ENCODE data around the gene MEIS1.

MEIS1 gene

DNA sequence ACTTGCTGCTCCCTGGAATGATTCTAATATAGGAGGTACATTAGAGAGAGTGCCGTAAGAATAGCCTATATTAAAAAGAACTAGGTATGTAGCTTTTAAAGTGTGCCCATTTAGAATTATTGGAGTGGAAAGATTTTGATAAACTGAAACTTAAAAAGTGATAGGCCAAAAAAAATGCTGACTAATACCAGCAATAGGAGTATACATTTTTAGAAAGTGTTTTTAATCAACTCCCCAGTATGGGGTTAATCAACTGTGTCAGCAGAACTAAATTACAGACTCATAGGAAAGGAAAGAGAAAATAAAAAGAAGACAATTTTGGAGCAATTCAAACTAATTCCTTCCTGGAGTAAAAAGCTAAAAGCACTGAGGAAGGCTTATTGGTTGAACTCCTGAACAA lies 13.3 kb upstream of the MEIS1 start (continued):
- TF ChIP-seq, protein P1, sequence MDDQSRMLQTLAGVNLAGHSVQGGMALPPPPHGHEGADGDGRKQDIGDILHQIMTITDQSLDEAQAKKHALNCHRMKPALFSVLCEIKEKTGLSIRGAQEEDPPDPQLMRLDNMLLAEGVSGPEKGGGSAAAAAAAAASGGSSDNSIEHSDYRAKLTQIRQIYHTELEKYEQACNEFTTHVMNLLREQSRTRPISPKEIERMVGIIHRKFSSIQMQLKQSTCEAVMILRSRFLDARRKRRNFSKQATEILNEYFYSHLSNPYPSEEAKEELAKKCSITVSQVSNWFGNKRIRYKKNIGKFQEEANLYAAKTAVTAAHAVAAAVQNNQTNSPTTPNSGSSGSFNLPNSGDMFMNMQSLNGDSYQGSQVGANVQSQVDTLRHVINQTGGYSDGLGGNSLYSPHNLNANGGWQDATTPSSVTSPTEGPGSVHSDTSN (CRISPR knock-in tag; IDR thresholded peaks at IDR 0.05), result no peak
- TF ChIP-seq ZNF514 (tag by site-specific recombination; IDR thresholded peaks at IDR 0.05), result no peak
- TF ChIP-seq ZNF426 (tag by site-specific recombination; IDR thresholded peaks at IDR 0.05), result no peak
- no peak for TF ChIP-seq ZNF837 (tag by site-specific recombination; IDR thresholded peaks at IDR 0.05)

DNA sequence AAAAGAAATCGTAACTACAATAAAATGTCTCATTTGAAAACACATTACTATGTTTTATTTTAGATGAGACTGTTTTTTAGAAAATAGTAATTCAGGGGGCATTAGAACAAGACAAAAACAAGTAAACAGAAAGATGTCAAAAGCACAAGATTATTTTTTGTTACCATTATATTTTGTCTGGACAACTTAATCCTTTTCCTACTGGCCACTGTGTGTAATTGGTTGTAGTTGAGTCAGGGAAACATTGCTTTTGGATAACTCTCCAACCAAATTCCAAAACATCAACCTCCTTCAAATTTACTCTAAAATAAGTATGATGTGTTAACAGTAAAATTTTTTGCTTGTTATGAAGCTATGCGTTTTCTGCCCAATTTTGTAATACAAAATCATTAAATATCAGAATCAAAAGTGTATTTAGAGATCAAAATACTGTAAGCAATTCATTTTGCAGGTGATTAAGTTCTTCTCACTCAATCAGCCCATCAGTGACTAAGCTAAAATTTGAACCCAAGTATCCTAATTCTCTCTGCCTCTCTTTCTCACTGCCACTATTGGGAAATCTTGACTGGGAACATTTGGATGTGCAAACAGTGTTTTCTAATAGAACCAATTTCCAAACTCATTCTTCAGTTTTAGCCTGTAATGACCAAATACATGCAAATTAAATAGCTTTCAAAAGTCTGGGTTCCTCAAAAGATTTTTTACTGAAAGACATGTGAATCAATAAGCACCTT lies 11.4 kb upstream of the MEIS1 start:
- POLR2A ChIA-PET, result no interaction called here
- TF ChIP-seq ZNF248 (tag by site-specific recombination; IDR thresholded peaks at IDR 0.05), result no peak
- TF ChIP-seq, protein P2, sequence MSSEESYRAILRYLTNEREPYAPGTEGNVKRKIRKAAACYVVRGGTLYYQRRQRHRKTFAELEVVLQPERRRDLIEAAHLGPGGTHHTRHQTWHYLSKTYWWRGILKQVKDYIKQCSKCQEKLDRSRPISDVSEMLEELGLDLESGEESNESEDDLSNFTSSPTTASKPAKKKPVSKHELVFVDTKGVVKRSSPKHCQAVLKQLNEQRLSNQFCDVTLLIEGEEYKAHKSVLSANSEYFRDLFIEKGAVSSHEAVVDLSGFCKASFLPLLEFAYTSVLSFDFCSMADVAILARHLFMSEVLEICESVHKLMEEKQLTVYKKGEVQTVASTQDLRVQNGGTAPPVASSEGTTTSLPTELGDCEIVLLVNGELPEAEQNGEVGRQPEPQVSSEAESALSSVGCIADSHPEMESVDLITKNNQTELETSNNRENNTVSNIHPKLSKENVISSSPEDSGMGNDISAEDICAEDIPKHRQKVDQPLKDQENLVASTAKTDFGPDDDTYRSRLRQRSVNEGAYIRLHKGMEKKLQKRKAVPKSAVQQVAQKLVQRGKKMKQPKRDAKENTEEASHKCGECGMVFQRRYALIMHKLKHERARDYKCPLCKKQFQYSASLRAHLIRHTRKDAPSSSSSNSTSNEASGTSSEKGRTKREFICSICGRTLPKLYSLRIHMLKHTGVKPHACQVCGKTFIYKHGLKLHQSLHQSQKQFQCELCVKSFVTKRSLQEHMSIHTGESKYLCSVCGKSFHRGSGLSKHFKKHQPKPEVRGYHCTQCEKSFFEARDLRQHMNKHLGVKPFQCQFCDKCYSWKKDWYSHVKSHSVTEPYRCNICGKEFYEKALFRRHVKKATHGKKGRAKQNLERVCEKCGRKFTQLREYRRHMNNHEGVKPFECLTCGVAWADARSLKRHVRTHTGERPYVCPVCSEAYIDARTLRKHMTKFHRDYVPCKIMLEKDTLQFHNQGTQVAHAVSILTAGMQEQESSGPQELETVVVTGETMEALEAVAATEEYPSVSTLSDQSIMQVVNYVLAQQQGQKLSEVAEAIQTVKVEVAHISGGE (tag by site-specific recombination; conservative IDR thresholded peaks at IDR 0.05; ENCODE audit: low read depth), result no peak
- TF ChIP-seq ZNF677 (tag by site-specific recombination; IDR thresholded peaks at IDR 0.05), result no peak
- Histone ChIP-seq H3K4me1 (ENCODE audit: control insufficient read depth, insufficient read depth, low read length) (no peaks in the 10 kb centered on the region), H3K36me3 (ENCODE audit: control insufficient read depth in 2 of 2, insufficient read depth in 1 of 2, low read length in 2 of 2) (no peaks in the 10 kb centered on the region), H3K27ac (ENCODE audit: extremely low read depth, low read depth, low read length) (no peak overlapping the region), H3K9me3 (ENCODE audit: control insufficient read depth, insufficient read depth, low read depth, low read length) (no peaks in the 10 kb centered on the region), H3K4me3 (ENCODE audit: low read depth, low read length) (no peak overlapping the region)
- CTCF ChIA-PET, result no interaction called here

DNA sequence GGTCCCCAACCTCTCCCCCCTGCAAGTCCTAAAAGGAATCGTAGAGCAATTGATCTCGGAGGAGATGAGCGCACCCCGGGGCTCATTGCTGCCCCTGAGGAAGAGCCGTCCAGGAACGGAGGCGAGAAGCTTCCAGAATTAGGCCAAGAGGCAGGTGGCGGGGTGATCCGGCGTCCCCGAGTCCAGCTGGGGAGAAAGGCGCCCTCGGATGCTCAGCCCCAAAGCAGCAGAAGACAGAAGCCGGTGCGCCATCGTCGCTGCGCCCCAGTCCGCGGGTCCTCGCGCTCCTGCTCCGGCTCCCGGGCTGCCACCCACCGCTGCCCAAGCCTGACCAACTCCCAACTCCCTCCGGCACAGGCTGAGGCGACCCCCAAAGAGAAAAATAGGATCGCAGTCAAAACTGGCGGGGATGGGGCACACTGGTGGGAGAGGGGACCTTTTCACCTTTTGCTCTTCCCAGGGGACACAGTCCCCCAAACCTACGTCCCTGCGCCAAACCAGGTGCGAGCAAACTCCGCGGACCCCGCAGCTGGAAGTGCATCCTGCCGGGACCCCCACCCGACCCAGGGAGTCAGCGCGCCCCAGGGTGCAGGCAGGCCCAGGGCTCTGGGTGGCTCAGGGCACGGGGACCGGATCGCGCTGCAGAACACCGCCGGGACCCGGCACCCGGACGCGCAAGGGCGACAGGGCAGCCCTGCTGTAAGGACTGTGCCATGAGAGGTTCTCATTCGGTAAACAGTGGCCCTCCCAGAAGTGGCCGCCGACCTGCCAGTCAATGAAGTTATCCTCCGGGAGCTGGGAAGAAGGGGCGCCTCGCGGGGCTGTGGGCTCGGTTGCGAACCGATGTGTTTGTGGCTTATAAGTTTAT lies 8.4 kb upstream of the MEIS1 start:
- TF ChIP-seq, protein P3, sequence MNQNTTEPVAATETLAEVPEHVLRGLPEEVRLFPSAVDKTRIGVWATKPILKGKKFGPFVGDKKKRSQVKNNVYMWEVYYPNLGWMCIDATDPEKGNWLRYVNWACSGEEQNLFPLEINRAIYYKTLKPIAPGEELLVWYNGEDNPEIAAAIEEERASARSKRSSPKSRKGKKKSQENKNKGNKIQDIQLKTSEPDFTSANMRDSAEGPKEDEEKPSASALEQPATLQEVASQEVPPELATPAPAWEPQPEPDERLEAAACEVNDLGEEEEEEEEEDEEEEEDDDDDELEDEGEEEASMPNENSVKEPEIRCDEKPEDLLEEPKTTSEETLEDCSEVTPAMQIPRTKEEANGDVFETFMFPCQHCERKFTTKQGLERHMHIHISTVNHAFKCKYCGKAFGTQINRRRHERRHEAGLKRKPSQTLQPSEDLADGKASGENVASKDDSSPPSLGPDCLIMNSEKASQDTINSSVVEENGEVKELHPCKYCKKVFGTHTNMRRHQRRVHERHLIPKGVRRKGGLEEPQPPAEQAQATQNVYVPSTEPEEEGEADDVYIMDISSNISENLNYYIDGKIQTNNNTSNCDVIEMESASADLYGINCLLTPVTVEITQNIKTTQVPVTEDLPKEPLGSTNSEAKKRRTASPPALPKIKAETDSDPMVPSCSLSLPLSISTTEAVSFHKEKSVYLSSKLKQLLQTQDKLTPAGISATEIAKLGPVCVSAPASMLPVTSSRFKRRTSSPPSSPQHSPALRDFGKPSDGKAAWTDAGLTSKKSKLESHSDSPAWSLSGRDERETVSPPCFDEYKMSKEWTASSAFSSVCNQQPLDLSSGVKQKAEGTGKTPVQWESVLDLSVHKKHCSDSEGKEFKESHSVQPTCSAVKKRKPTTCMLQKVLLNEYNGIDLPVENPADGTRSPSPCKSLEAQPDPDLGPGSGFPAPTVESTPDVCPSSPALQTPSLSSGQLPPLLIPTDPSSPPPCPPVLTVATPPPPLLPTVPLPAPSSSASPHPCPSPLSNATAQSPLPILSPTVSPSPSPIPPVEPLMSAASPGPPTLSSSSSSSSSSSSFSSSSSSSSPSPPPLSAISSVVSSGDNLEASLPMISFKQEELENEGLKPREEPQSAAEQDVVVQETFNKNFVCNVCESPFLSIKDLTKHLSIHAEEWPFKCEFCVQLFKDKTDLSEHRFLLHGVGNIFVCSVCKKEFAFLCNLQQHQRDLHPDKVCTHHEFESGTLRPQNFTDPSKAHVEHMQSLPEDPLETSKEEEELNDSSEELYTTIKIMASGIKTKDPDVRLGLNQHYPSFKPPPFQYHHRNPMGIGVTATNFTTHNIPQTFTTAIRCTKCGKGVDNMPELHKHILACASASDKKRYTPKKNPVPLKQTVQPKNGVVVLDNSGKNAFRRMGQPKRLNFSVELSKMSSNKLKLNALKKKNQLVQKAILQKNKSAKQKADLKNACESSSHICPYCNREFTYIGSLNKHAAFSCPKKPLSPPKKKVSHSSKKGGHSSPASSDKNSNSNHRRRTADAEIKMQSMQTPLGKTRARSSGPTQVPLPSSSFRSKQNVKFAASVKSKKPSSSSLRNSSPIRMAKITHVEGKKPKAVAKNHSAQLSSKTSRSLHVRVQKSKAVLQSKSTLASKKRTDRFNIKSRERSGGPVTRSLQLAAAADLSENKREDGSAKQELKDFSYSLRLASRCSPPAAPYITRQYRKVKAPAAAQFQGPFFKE (tag by site-specific recombination; IDR thresholded peaks at IDR 0.05; ENCODE audit: borderline replicate concordance), result no peak
- ChIA-PET CTCF (interaction anchor here (0.6 kb wide), 1 partner anchor 149 kb away, joined by 4 read pairs; no protein-coding TSS in a partner anchor), POLR2A (no interaction called here)
- peak overlapping the region; percentile 48; the same call in 1 of the 2 replicates for H3K27ac ChIP-seq (ENCODE audit: extremely low read depth, low read depth, low read length)
- H3K36me3 ChIP-seq (ENCODE audit: control insufficient read depth in 2 of 2, insufficient read depth in 1 of 2, low read length in 2 of 2), result no peaks in the 10 kb centered on the region
- H3K4me3 ChIP-seq (ENCODE audit: low read depth, low read length), result peak overlapping the region; percentile 37
- H3K9me3 ChIP-seq (ENCODE audit: control insufficient read depth, insufficient read depth, low read depth, low read length), result no peaks in the 10 kb centered on the region
- peaks cover 12% of the 10 kb centered on the region; the same call in 1 of the 2 replicates for H3K4me1 ChIP-seq (ENCODE audit: control insufficient read depth, insufficient read depth, low read length)

Measured in HEK293 (cell line).